SK-N-MC (cell line): ENCODE results near the gene FAM83C.

ENCODE experiments used
- EZH2 ChIP-seq: fragments of 200-600 bp; sonication (generic); IDR thresholded peaks from one replicate; pipeline ENCODE4 v1.6.1; 2017; ENCODE audit warnings: antibody characterized with exemption
- POLR2AphosphoS5 ChIP-seq: IDR thresholded peaks from 2 replicates; pipeline ENCODE4 v1.6.1; 2012; ENCODE audit warnings: mild to moderate bottlenecking, low read depth, low read length, borderline replicate concordance

DNA sequence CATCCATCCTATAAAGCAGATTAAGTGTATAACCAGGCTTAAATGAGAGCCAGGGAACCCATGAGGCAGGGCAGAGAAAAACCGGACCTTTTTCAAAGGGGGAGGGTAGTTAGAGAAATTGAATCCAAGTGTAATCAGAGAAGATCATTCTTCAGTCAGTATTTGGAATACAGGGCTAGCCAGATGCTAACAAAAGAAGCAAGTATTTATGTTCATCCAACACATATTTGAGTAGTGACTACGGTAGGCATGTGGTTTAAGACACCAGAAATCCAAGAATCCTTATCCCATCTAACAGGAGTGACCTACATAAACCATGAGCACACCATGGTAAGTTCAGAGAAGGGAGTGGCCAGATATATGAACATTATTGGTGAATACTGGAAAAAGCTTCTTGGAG is 46.8 kb upstream of the FAM83C start:
- TF ChIP-seq EZH2: no peak
- TF ChIP-seq POLR2AphosphoS5: no peak
